NCI-H1436 treated with DMSO at 0.1 percent for 48 hours (cell line): ENCODE results near the gene SERINC2.

Experiments used
- DNase-seq: peaks from one replicate; lab custom pipeline; 2025; lab: John Stamatoyannopoulos, UW

SERINC2 gene

GRCh38 chr1:31434101-31434871 is 21.3 kb downstream of the SERINC2 start:
- no peak for DNase-seq

- DNase-seq = no peak
Observed at GRCh38 chr1:31434979-31435378, 22.0 kb downstream of the SERINC2 start.

- no peak for DNase-seq
Observed at GRCh38 chr1:31435471-31436409, 22.7 kb downstream of the SERINC2 start.

GRCh38 chr1:31436596-31437432 is 23.8 kb downstream of the SERINC2 start:
- DNase-seq = no peak

- no peak for DNase-seq
Observed at GRCh38 chr1:31437433-31438037, 24.5 kb downstream of the SERINC2 start.

- DNase-seq = no peak
Observed at GRCh38 chr1:31439276-31439675, 26.3 kb downstream of the SERINC2 start.

GRCh38 chr1:31441073-31441472 is 28.1 kb downstream of the SERINC2 start:
- DNase-seq = no peak

- DNase-seq = no peak
Observed at GRCh38 chr1:31441558-31441957, 28.5 kb downstream of the SERINC2 start.

- DNase-seq = no peak
Observed at GRCh38 chr1:31441970-31442647, 29.1 kb downstream of the SERINC2 start.

- DNase-seq = no peak
Observed at GRCh38 chr1:31442648-31442994, 29.6 kb downstream of the SERINC2 start.

GRCh38 chr1:31443673-31444072 is 30.7 kb downstream of the SERINC2 start:
- no peak for DNase-seq

GRCh38 chr1:31444725-31445448 is 31.9 kb downstream of the SERINC2 start:
- no peak for DNase-seq

- no peak for DNase-seq
Observed at GRCh38 chr1:31445951-31446350, 32.9 kb downstream of the SERINC2 start.

- DNase-seq = no peak
Observed at GRCh38 chr1:31447210-31447609, 34.2 kb downstream of the SERINC2 start.

GRCh38 chr1:31453384-31454079 is 40.5 kb downstream of the SERINC2 start:
- DNase-seq = no peak

GRCh38 chr1:31458287-31458896 is 45.4 kb downstream of the SERINC2 start:
- no peak for DNase-seq

GRCh38 chr1:31460027-31460426 is 47.0 kb downstream of the SERINC2 start:
- DNase-seq = no peak

GRCh38 chr1:31467005-31467674 is 54.1 kb downstream of the SERINC2 start:
- DNase-seq = no peak

GRCh38 chr1:31470794-31471315 is 57.8 kb downstream of the SERINC2 start:
- no peak for DNase-seq
